Keratinocyte (primary cell): ENCODE results near the gene CAPN7.

Experiments
- EZH2 ChIP-seq: IDR thresholded peaks from one replicate; pipeline ENCODE4 v1.6.1; 2012; ENCODE audit warnings: inconsistent platforms, mild to moderate bottlenecking, low read length, moderate library complexity
- TF ChIP-seq, protein P1 (sequence below), 3 experiments: IDR thresholded peaks in 1 of 3; conservative IDR thresholded peaks in 1 of 3; optimal IDR thresholded peaks in 1 of 3; 2 replicates in 2 of 3; 3 replicates in 1 of 3; pipeline versions ENCODE3 to v1.5.1; 2011; ENCODE audit warnings: low read length in 3 of 3, mild to moderate bottlenecking in 3 of 3, moderate library complexity in 2 of 3, control low read depth in 1 of 3, inconsistent platforms in 1 of 3; ENCODE audit not compliant: insufficient read depth in 2 of 3; ENCODE audit errors: extremely low read depth in 1 of 3

DNA sequence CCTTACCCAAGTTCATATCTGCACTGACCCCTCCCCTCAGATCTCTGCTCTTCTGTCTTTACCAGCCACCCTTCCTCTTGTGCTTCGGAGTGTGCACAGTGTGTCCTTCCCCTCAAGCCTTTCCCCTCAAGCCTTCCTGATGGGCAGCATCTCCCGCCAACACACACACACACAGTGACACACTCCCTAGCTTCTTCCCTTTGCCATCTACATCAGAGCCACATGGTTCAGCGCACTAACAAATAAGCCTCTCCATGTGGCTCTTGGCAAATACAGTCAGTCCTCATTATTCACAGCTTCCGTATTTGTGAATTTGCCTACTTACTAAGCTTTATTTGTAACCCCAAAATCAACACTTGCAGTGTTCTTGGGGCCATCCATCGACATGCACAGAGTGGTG is 88.9 kb downstream of the CAPN7 start:
- TF ChIP-seq EZH2 = no peak
- TF ChIP-seq, protein P1, sequence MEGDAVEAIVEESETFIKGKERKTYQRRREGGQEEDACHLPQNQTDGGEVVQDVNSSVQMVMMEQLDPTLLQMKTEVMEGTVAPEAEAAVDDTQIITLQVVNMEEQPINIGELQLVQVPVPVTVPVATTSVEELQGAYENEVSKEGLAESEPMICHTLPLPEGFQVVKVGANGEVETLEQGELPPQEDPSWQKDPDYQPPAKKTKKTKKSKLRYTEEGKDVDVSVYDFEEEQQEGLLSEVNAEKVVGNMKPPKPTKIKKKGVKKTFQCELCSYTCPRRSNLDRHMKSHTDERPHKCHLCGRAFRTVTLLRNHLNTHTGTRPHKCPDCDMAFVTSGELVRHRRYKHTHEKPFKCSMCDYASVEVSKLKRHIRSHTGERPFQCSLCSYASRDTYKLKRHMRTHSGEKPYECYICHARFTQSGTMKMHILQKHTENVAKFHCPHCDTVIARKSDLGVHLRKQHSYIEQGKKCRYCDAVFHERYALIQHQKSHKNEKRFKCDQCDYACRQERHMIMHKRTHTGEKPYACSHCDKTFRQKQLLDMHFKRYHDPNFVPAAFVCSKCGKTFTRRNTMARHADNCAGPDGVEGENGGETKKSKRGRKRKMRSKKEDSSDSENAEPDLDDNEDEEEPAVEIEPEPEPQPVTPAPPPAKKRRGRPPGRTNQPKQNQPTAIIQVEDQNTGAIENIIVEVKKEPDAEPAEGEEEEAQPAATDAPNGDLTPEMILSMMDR (optimal IDR thresholded peaks at IDR 0.05 in 1 of 3, IDR thresholded peaks at IDR 0.05 in 1 of 3, conservative IDR thresholded peaks at IDR 0.05 in 1 of 3; ENCODE audit: extremely low read depth in 1 of 3, insufficient read depth in 2 of 3, low read length in 3 of 3) = no peak
